Endodermal cell (in vitro differentiated cells): ENCODE results near the gene ANKZF1. TPM values are rescaled to one million over a fixed set of nuclear protein-coding genes. Genes with fewer than 3 reads are reported as not detected.

ENCODE experiments used
- DNase-seq: peaks from one replicate; pipeline ENCODE4 v3.0.0-alpha.2; 2017
- H3K27ac ChIP-seq: 2 replicates; pipeline ENCODE4 v1.5.1; 2013; ENCODE audit warnings: mild to moderate bottlenecking, low read depth, low read length, moderate library complexity
- H3K27me3 ChIP-seq: 2 replicates; pipeline ENCODE4 v1.6.1; 2013; ENCODE audit warnings: mild to moderate bottlenecking, low read length, moderate library complexity; ENCODE audit not compliant: insufficient read depth, control insufficient read depth, poor library complexity, severe bottlenecking
- H3K36me3 ChIP-seq: 2 replicates; pipeline ENCODE4 v1.7.0; 2013; ENCODE audit warnings: mild to moderate bottlenecking, low read length, moderate library complexity; ENCODE audit not compliant: control insufficient read depth, insufficient read depth
- H3K4me1 ChIP-seq: one replicate; pipeline ENCODE4 v1.7.0; 2013; ENCODE audit warnings: low read length; ENCODE audit not compliant: control insufficient read depth, insufficient read depth
- H3K4me3 ChIP-seq: 2 replicates; pipeline ENCODE4 v1.5.1; 2013; ENCODE audit warnings: mild to moderate bottlenecking, low read length, moderate library complexity
- H3K9ac ChIP-seq: 2 replicates; pipeline ENCODE4 v1.6.1; 2013; ENCODE audit warnings: mild to moderate bottlenecking, low read length, moderate library complexity; ENCODE audit not compliant: poor library complexity, severe bottlenecking; ENCODE audit errors: extremely low read depth
- H3K9me3 ChIP-seq: 2 replicates; pipeline ENCODE4 v1.6.1; 2013; ENCODE audit warnings: mild to moderate bottlenecking, low read length, moderate library complexity; ENCODE audit not compliant: control insufficient read depth
- H3K27ac Mint-ChIP-seq: 2 replicates; pipeline ENCODE4 v1.8.0; 2020; ENCODE audit warnings: mixed read lengths
- H3K27me3 Mint-ChIP-seq: 2 replicates; pipeline ENCODE4 v1.8.0; 2021; ENCODE audit warnings: mild to moderate bottlenecking, mixed read lengths; ENCODE audit not compliant: insufficient read depth
- H3K36me3 Mint-ChIP-seq: 2 replicates; pipeline ENCODE4 v1.8.0; 2020; ENCODE audit warnings: low read depth, mixed read lengths
- H3K4me1 Mint-ChIP-seq: 2 replicates; pipeline ENCODE4 v1.8.0; 2020; ENCODE audit warnings: mixed read lengths
- H3K4me3 Mint-ChIP-seq: 2 replicates; pipeline ENCODE4 v1.8.0; 2020; ENCODE audit warnings: mild to moderate bottlenecking, moderate library complexity, mixed read lengths
- H3K9me3 Mint-ChIP-seq: 2 replicates; pipeline ENCODE4 v1.8.0; 2020; ENCODE audit warnings: mild to moderate bottlenecking, mixed read lengths
- WGBS, 2 experiments: methylation state at CpG; one replicate each; pipeline versions ENCODE4 v1.1.5 to v1.1.7; 2013; ENCODE audit warnings: missing lambda C conversion rate in 2 of 2, mixed read lengths in 1 of 2; ENCODE audit not compliant: insufficient coverage in 1 of 2, insufficient read length in 1 of 2; 5-methylcytosine and 5-hydroxymethylcytosine counted together
- total RNA-seq, 2 donors: library from RNA; stranded (reverse); fragmentation: NEBNext Ultra II Directional in 1 of 2; extraction: Animal tissue kit (Norgen Biotek cat#: 25700) in 1 of 2; gene quantifications; 2 replicates in 1 of 2; 3 replicates in 1 of 2; pipeline ENCODE4 v1.2.1, GENCODE V29; 2021
- TF ChIP-seq, protein P1 (sequence below): fragments of 200-600 bp; sonication (generic); conservative IDR thresholded peaks from 2 replicates; pipeline ENCODE4 v1.5.0; 2021; ENCODE audit warnings: antibody characterized with exemption, mild to moderate bottlenecking

Gene ANKZF1
- total RNA-seq, 2 donors from 2014 or later = 50.9 to 56.3 TPM

DNA sequence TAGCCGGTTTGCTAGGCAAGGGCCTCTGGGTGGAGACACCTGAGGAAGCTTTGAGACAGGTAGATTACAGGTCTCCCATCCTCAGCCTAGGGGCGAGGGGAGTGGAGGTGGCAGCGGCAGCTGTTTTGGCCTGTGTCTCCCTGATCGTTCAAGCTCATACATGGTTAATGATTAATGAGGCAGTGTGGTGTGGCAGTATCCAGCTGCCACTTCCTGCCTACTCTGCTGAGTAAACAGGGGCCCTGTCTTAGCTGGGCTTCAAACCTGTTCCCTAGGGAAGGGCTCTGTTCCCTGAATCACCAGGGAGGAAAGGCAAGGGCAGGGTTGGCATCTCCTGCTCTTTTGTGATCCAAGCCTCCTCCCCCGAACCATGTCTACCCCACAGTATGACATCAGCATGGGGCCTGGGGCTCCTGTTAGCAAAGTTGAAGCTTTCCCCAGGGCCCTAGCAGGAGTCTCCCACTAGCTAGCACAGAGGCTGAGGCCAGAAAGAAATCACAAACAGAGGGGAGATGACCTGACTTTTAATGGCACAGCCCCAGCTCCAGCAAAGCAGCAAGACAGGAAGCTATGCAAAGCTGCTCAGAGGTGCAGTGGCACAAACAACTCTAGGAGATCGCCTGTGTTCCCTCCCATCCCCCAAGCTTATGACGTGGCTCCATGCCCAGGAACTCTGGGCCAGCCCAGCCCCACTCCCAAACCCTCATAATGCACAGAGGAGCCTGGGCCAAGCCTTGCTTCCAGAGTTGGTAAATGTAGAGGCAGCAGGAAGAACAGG is 19.8 kb downstream of the ANKZF1 start:
- Histone ChIP-seq H3K36me3 (peaks cover 14% of the 10 kb centered on the region), H3K4me3 (peak overlapping the region; percentile 17), H3K27ac (no peak overlapping the region), H3K4me1 (peaks cover 21% of the 10 kb centered on the region), H3K9ac (no peak overlapping the region), H3K9me3 (no peaks in the 10 kb centered on the region), H3K27me3 (peaks cover 30% of the 10 kb centered on the region)
- no peaks in the 10 kb centered on the region for H3K9me3 Mint-ChIP-seq
- TF ChIP-seq, protein P1, sequence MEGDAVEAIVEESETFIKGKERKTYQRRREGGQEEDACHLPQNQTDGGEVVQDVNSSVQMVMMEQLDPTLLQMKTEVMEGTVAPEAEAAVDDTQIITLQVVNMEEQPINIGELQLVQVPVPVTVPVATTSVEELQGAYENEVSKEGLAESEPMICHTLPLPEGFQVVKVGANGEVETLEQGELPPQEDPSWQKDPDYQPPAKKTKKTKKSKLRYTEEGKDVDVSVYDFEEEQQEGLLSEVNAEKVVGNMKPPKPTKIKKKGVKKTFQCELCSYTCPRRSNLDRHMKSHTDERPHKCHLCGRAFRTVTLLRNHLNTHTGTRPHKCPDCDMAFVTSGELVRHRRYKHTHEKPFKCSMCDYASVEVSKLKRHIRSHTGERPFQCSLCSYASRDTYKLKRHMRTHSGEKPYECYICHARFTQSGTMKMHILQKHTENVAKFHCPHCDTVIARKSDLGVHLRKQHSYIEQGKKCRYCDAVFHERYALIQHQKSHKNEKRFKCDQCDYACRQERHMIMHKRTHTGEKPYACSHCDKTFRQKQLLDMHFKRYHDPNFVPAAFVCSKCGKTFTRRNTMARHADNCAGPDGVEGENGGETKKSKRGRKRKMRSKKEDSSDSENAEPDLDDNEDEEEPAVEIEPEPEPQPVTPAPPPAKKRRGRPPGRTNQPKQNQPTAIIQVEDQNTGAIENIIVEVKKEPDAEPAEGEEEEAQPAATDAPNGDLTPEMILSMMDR = no peak
- peak; percentile 66 for DNase-seq
- peaks cover 33% of the 10 kb centered on the region for H3K27me3 Mint-ChIP-seq
- WGBS, 2 experiments = 51 to 68% methylated on average over 4 to 7 of the region's 7 CpGs
- H3K4me1 Mint-ChIP-seq = peaks cover 29% of the 10 kb centered on the region
- H3K36me3 Mint-ChIP-seq = peaks cover 5% of the 10 kb centered on the region
- H3K4me3 Mint-ChIP-seq = peak overlapping the region; percentile 42
- H3K27ac Mint-ChIP-seq = peak overlapping the region; percentile 93

- Mint-ChIP-seq H3K4me3 (no peak overlapping the region), H3K4me1 (peaks cover 26% of the 10 kb centered on the region), H3K36me3 (peaks cover 5% of the 10 kb centered on the region), H3K27me3 (peaks cover 41% of the 10 kb centered on the region), H3K9me3 (no peaks in the 10 kb centered on the region), H3K27ac (peak overlapping the region; percentile 93)
- no peak overlapping the region for H3K4me3 ChIP-seq
- H3K4me1 ChIP-seq = peaks cover 21% of the 10 kb centered on the region
- TF ChIP-seq, protein P1 = no peak
- no peak for DNase-seq
- no peak overlapping the region for H3K27ac ChIP-seq
- H3K9ac ChIP-seq = no peak overlapping the region
- H3K27me3 ChIP-seq = peaks cover 38% of the 10 kb centered on the region
- peaks cover 14% of the 10 kb centered on the region for H3K36me3 ChIP-seq
- WGBS, 2 experiments = 93 to 95% methylated on average over 18 to 22 of the region's 22 CpGs
- H3K9me3 ChIP-seq = no peaks in the 10 kb centered on the region
These were observed 20.6 kb downstream of the ANKZF1 start for GRCh38 chr2:219250049-219250781.

- H3K27me3 ChIP-seq = peaks cover 53% of the 10 kb centered on the region
- H3K27me3 Mint-ChIP-seq = peaks cover 56% of the 10 kb centered on the region
- H3K9me3 Mint-ChIP-seq = no peaks in the 10 kb centered on the region
- H3K4me3 ChIP-seq = no peak overlapping the region
- peaks cover 5% of the 10 kb centered on the region for H3K36me3 Mint-ChIP-seq
- H3K9ac ChIP-seq = no peak overlapping the region
- no peak overlapping the region for H3K4me3 Mint-ChIP-seq
- no peak for DNase-seq
- peaks cover 17% of the 10 kb centered on the region for H3K4me1 ChIP-seq
- peaks cover 14% of the 10 kb centered on the region for H3K36me3 ChIP-seq
- no peaks in the 10 kb centered on the region for H3K9me3 ChIP-seq
- 88 to 94% methylated on average over 5 to 6 of the region's 6 CpGs for whole genome bisulfite sequencing, 2 experiments
- H3K4me1 Mint-ChIP-seq = peaks cover 26% of the 10 kb centered on the region
- no peak overlapping the region for H3K27ac ChIP-seq
- no peak overlapping the region for H3K27ac Mint-ChIP-seq
- TF ChIP-seq, protein P1 = no peak
These were observed 22.1 kb downstream of the ANKZF1 start for GRCh38 chr2:219251656-219252055.
